Nephron progenitor cell (in vitro differentiated cells): ENCODE data around the gene KIRREL3.
A peak's percentile ranks its signal among the peaks of the same experiment; 100 is the strongest.

ENCODE experiments used
- DNase-seq: peaks from one replicate; pipeline ENCODE4 v3.0.0; 2021
- H3K27ac Mint-ChIP-seq: 2 replicates; pipeline ENCODE4 v1.8.0; 2021; ENCODE audit warnings: mild to moderate bottlenecking, moderate library complexity, mixed read lengths
- H3K27me3 Mint-ChIP-seq: 2 replicates; pipeline ENCODE4 v1.8.0; 2021; ENCODE audit warnings: mild to moderate bottlenecking, low read depth, mixed read lengths; ENCODE audit not compliant: poor library complexity
- H3K36me3 Mint-ChIP-seq: 2 replicates; pipeline ENCODE4 v1.8.0; 2021; ENCODE audit warnings: low read depth, mixed read lengths
- H3K4me1 Mint-ChIP-seq: 2 replicates; pipeline ENCODE4 v1.8.0; 2021; ENCODE audit warnings: mixed read lengths
- H3K4me3 Mint-ChIP-seq: 2 replicates; pipeline ENCODE4 v1.8.0; 2021; ENCODE audit warnings: mild to moderate bottlenecking, moderate library complexity, mixed read lengths
- H3K9me3 Mint-ChIP-seq: 2 replicates; pipeline ENCODE4 v1.8.0; 2021; ENCODE audit warnings: mild to moderate bottlenecking, moderate library complexity, mixed read lengths
- TF ChIP-seq, protein P1 (sequence below): fragments of 200-600 bp; sonication (generic); IDR thresholded peaks from 2 replicates; pipeline ENCODE4 v1.5.0; 2021; ENCODE audit warnings: antibody characterized with exemption

Gene KIRREL3

DNA sequence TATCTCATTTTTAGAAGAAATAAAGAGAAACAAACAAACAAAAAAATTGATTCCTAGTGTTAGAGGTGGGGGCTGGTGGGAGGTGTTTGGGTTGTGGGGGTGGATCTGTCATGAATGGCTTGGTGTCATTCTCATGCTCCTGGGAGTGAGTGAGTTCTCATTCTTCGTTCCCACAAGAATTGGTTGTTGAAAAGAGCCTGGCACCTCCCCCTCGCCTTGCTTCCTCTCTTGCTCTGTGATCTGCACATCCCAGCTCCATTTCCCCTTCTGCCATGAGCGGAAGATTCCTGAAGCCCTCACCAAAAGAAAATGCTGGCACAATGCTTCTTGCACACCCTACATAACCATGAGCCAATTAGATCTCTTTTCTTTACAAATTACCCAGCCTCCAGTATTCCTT lies 367.2 kb downstream of the KIRREL3 start:
- TF ChIP-seq, protein P1, sequence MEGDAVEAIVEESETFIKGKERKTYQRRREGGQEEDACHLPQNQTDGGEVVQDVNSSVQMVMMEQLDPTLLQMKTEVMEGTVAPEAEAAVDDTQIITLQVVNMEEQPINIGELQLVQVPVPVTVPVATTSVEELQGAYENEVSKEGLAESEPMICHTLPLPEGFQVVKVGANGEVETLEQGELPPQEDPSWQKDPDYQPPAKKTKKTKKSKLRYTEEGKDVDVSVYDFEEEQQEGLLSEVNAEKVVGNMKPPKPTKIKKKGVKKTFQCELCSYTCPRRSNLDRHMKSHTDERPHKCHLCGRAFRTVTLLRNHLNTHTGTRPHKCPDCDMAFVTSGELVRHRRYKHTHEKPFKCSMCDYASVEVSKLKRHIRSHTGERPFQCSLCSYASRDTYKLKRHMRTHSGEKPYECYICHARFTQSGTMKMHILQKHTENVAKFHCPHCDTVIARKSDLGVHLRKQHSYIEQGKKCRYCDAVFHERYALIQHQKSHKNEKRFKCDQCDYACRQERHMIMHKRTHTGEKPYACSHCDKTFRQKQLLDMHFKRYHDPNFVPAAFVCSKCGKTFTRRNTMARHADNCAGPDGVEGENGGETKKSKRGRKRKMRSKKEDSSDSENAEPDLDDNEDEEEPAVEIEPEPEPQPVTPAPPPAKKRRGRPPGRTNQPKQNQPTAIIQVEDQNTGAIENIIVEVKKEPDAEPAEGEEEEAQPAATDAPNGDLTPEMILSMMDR = no peak
- Mint-ChIP-seq H3K36me3 (no peaks in the 10 kb centered on the region), H3K4me1 (peaks cover 58% of the 10 kb centered on the region), H3K4me3 (no peak overlapping the region), H3K27me3 (peaks cover 8% of the 10 kb centered on the region), H3K27ac (peak overlapping the region; percentile 61), H3K9me3 (no peaks in the 10 kb centered on the region)
- DNase-seq = no peak

DNA sequence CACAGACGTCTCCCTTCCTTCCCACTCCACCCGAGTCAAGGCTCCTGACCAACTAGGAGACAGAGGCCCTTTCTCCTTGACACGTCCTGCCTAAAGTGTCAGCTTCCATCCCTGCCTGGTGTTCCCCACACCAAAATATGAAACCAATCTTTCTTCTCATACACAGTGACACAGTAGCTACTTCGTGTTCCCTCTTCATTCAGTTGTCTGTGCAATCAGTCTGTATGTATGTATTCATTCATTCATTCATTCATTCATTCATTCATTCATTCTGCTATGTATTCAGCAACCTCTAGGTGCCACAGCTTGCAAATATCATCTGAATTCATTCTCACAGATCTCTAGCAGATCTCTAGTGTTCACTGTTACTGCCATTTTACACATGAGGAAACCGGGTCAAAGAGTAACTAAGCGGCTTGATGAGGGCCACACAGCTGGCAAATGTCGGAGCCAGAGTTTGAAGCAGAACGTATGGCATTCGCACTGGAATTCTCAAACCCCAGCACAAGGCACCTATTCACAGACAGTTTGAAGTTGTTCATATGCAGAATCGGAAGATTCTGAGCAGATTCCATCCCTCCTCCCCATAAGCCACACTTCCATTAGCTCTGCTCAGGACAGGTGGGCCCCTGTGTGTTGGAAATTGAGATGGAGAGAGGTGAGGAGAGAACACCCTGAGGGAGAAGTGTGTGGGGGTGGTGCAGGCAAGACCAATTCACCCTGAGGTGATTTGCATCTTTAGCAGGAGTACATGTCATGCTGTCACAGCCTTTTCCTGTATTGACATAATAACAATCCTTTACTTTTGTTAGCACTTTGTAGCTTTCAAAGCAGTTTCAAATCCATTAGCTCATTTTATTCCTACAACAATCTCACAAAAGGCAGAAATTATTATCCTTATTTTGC lies 369.4 kb downstream of the KIRREL3 start:
- Mint-ChIP-seq H3K4me1 (peaks cover 39% of the 10 kb centered on the region), H3K9me3 (no peaks in the 10 kb centered on the region), H3K27ac (no peak overlapping the region)

DNA sequence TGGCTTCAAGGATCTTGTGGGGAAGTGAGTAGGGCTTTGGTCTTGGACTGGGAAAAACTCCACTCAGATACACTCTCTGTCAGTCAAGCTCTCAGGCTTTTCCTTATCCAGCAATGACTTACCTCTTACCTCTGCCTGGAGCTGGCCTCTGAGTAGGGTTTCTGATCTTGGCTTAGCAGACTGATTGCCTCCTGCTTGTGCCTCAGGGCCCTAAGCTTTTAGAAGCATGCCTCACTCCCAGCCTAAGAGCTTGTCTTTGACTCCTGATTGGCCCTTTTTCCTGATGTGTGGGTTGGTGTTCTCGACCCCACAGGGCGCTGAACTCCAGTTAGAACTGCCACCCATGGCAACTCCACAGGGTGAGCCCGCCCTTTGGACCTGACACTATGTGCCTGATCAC lies 370.1 kb downstream of the KIRREL3 start:
- H3K27ac Mint-ChIP-seq = no peak overlapping the region
- TF ChIP-seq, protein P1 = no peak
- no peak for DNase-seq
- H3K9me3 Mint-ChIP-seq = no peaks in the 10 kb centered on the region
- no peaks in the 10 kb centered on the region for H3K36me3 Mint-ChIP-seq
- H3K27me3 Mint-ChIP-seq = peaks cover 10% of the 10 kb centered on the region
- peaks cover 39% of the 10 kb centered on the region for H3K4me1 Mint-ChIP-seq
- no peak overlapping the region for H3K4me3 Mint-ChIP-seq

More for the DNA sequence above, 369.4 kb downstream of the KIRREL3 start:
- TF ChIP-seq, protein P1 = no peak
- Mint-ChIP-seq H3K27me3 (peaks cover 8% of the 10 kb centered on the region), H3K36me3 (no peaks in the 10 kb centered on the region), H3K4me3 (no peak overlapping the region)
- DNase-seq = no peak

DNA sequence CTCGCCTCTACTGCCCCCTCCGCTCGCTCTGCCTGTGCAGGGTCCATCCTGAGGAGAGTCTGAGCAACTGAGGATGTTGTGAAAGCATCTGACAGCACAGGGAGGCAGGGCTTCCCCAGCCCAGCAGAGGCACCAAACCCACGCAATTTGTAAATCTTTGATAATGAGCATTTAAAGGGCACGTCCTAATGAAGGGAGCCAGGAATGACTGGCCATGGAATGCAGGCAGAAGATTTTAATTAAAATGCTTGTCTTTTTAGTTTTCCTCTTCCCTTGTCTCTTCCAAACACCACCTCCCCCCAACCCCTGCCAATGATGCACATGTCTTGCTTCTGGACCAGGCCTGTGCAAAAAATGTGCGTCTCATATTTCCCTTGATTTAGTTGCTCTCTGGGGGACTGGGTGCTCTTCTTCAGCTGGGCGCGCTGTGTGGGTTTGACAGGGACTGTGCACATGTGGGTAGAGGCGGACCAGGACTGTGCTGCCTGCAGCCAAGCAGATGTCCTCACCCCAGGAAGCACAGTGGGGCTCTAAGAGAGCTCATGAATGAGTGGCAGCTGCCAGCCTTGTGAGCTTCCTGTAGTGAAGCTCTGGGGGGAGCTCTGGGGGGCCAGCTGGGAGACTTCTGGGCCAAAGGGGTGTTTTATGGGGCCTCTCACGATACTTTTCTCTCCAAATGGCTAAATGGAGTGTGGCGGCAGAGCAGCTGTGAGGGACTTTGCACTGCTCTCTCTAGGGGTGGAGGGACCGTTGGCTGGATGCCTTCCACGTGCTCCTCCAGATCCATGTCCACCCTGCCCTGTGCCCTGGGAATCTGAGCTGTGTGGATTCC lies 371.6 kb downstream of the KIRREL3 start:
- peaks cover 6% of the 10 kb centered on the region for H3K27me3 Mint-ChIP-seq
- no peak overlapping the region for H3K4me3 Mint-ChIP-seq
- H3K36me3 Mint-ChIP-seq = no peaks in the 10 kb centered on the region
- no peak for DNase-seq
- peaks cover 35% of the 10 kb centered on the region for H3K4me1 Mint-ChIP-seq
- TF ChIP-seq, protein P1 = no peak
- H3K27ac Mint-ChIP-seq = no peak overlapping the region
- H3K9me3 Mint-ChIP-seq = no peaks in the 10 kb centered on the region

DNA sequence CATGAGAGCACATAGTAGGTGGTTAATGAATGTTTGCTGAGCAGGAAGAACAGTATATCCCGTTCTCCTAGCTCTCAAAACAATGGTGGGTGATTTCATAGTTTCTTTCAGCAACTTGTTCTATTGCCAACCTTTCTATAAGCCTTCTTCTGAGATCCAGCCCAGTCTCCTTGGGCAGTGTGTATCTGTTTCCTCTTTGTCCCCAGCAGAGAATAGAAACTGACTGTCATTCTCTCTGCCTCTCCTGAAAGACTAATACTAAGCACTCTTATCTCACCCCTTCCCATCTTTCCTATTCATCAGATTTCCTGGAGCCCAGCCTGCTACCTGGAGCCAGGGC lies 372.1 kb downstream of the KIRREL3 start:
- H3K4me3 Mint-ChIP-seq = no peak overlapping the region
- H3K27me3 Mint-ChIP-seq = peaks cover 8% of the 10 kb centered on the region
- no peaks in the 10 kb centered on the region for H3K36me3 Mint-ChIP-seq
- H3K4me1 Mint-ChIP-seq = peaks cover 29% of the 10 kb centered on the region
- no peaks in the 10 kb centered on the region for H3K9me3 Mint-ChIP-seq
- DNase-seq = no peak
- H3K27ac Mint-ChIP-seq = no peak overlapping the region
- TF ChIP-seq, protein P1 = no peak
